AG04450 (cell line): ENCODE measurements around the gene UBE2F. TPM values are rescaled to one million over a fixed set of nuclear protein-coding genes. Genes with fewer than 3 reads are reported as not detected.
"Not testable (repeated sequence)": the region's sequence is repeated elsewhere in the genome, so short reads cannot be mapped to it uniquely, and the experiment has no call there.

Experiments
- CTCF ChIA-PET: fragments of 300-600, 350-600 bp; formaldehyde crosslinking; extraction: SDS; loops from one replicate; lab custom pipeline; 2022; ENCODE audit warnings: antibody characterized with exemption, inconsistent platforms; lab: Charles Lee
- POLR2A ChIA-PET: fragments of 350-600 bp; formaldehyde crosslinking; extraction: SDS; loops from one replicate; lab custom pipeline; 2021; ENCODE audit warnings: antibody characterized with exemption, inconsistent platforms; lab: Yijun Ruan, JAX
- DNase-seq: peaks from one replicate; pipeline ENCODE4 v3.0.0-alpha.2; 2011; ENCODE audit warnings: low read depth, low spot score
- H3K27ac ChIP-seq: one replicate; pipeline ENCODE4 v1.5.1; 2012; ENCODE audit warnings: low read depth, low read length, control low read depth
- H3K27me3 ChIP-seq: one replicate; pipeline ENCODE4 v1.6.0; 2012; ENCODE audit warnings: low read length; ENCODE audit not compliant: control insufficient read depth, insufficient read depth
- H3K4me3 ChIP-seq: 2 replicates; pipeline ENCODE4 v1.5.1; 2011; ENCODE audit warnings: mild to moderate bottlenecking, low read depth, low read length, control low read depth
- H3K9me3 ChIP-seq: 2 replicates; pipeline ENCODE4 v1.5.1; 2012; ENCODE audit warnings: low read length; ENCODE audit not compliant: control insufficient read depth, insufficient read depth
- CTCF ChIP-seq: IDR thresholded peaks from 2 replicates; pipeline ENCODE4 v1.5.1; 2011; ENCODE audit warnings: low read depth, low read length, control low read depth, inconsistent platforms
- polyA plus RNA-seq: library from polyadenylated mRNA; depleted of rRNA; stranded (reverse); fragments of >200 nt; gene quantifications from 2 replicates; pipeline ENCODE4 v1.2.3, GENCODE V29; 2011

The UBE2F gene
- polyA plus RNA-seq, 1 experiment, result 119 TPM

- CTCF ChIA-PET, result no interaction called here
- TF ChIP-seq CTCF, result no peak
- H3K27me3 ChIP-seq, result no peaks in the 10 kb centered on the region
- H3K27ac ChIP-seq, result no peak overlapping the region
- POLR2A ChIA-PET, result no interaction called here
- H3K9me3 ChIP-seq, result no peaks in the 10 kb centered on the region; the same call in 1 of the 2 replicates
- no peak overlapping the region for H3K4me3 ChIP-seq
- no peak for DNase-seq
These were observed 96.8 kb downstream of the UBE2F start for GRCh38 chr2:238063414-238064189.

- POLR2A ChIA-PET, result no interaction called here
- Histone ChIP-seq H3K4me3 (no peak overlapping the region), H3K27ac (no peak overlapping the region), H3K27me3 (no peaks in the 10 kb centered on the region), H3K9me3 (no peaks in the 10 kb centered on the region; the same call in 1 of the 2 replicates)
- TF ChIP-seq CTCF, result no peak
- DNase-seq, result no peak
- CTCF ChIA-PET, result no interaction called here
These were observed 97.6 kb downstream of the UBE2F start for GRCh38 chr2:238064376-238064775.

- CTCF ChIA-PET, result interaction anchor here (1.0 kb wide), 1 partner anchor 62 kb away, joined by 3 read pairs; no protein-coding TSS in a partner anchor
- POLR2A ChIA-PET, result no interaction called here
- Histone ChIP-seq H3K4me3 (no peak overlapping the region), H3K27me3 (no peaks in the 10 kb centered on the region), H3K9me3 (no peaks in the 10 kb centered on the region; the same call in 1 of the 2 replicates), H3K27ac (no peak overlapping the region)
- no peak for DNase-seq
- no peak for TF ChIP-seq CTCF
These were observed 98.4 kb downstream of the UBE2F start for GRCh38 chr2:238065071-238065846.

- Histone ChIP-seq H3K27ac (no peak overlapping the region), H3K4me3 (no peak overlapping the region), H3K9me3 (no peaks in the 10 kb centered on the region), H3K27me3 (no peaks in the 10 kb centered on the region)
- DNase-seq, result no peak
- TF ChIP-seq CTCF, result no peak
- ChIA-PET CTCF (interaction anchor here (1.0 kb wide), 1 partner anchor 61 kb away, joined by 3 read pairs; no protein-coding TSS in a partner anchor), POLR2A (no interaction called here)
These were observed 99.4 kb downstream of the UBE2F start for GRCh38 chr2:238066218-238066617.

GRCh38 chr2:238066718-238067117 is 99.9 kb downstream of the UBE2F start:
- H3K27me3 ChIP-seq, H3K27ac ChIP-seq, CTCF ChIA-PET, DNase-seq, H3K9me3 ChIP-seq, H3K4me3 ChIP-seq: not testable (repeated sequence)
- POLR2A ChIA-PET, result interaction anchor here (0.6 kb wide), 1 partner anchor 68 kb away, joined by 3 read pairs; no protein-coding TSS in a partner anchor
